ENCODE data around the gene KAT2A. TPM values are rescaled to one million over a fixed set of nuclear protein-coding genes. Genes with fewer than 3 reads are reported as not detected.

Gene KAT2A
- total and polyA plus RNA-seq, 9 of the 15 experiments (the other 6 are each of a cell fraction or from before 2014, with no cell fraction given), result 1.5 to 80.4 (median 31.9) TPM

GRCh38 chr17:42079541-42079940 is 41.6 kb downstream of the KAT2A start (continued):
- no peak for TF ChIP-seq TFE3 (CRISPR knock-in tag; IDR thresholded peaks at IDR 0.05)
- peak; percentile 80 for TF ChIP-seq RBM25 (IDR thresholded peaks at IDR 0.05; ENCODE audit: low read depth, low read length, severe bottlenecking)
- TF ChIP-seq ARID1B (IDR thresholded peaks at IDR 0.05), result no peak
- no peak for TF ChIP-seq SAFB2 (IDR thresholded peaks at IDR 0.05; ENCODE audit: borderline replicate concordance, low read depth, low read length, severe bottlenecking)
- no peak for TF ChIP-seq USF2 (CRISPR knock-in tag; IDR thresholded peaks at IDR 0.05)
- TF ChIP-seq ETV6 (IDR thresholded peaks at IDR 0.05; ENCODE audit: borderline replicate concordance in 1 of 2, low read depth in 2 of 2, low read length in 1 of 2), result no peak
- no peak for TF ChIP-seq ETV6 (CRISPR knock-in tag; IDR thresholded peaks at IDR 0.05; ENCODE audit: borderline replicate concordance)
